A673 (cell line): Measurements from ENCODE around the gene PRRT4. TPM values are rescaled to one million over a fixed set of nuclear protein-coding genes. Genes with fewer than 3 reads are reported as not detected.
A peak's percentile ranks its signal among the peaks of the same experiment; 100 is the strongest.

ENCODE experiments used
- BruUV-seq: library from RNA; stranded (reverse); fragments of 400-500 nt; replicated peaks from 2 replicates; lab custom pipeline; 2021; lab: Mats Ljungman, UMichigan
- CTCF ChIA-PET: fragments of 300-600 bp; sonication (Branson Sonifier 250); formaldehyde crosslinking; loops from one replicate; lab custom pipeline; 2022; ENCODE audit warnings: antibody characterized with exemption; lab: Charles Lee
- POLR2A ChIA-PET: fragments of 300-600 bp; sonication (Branson Sonifier 250); formaldehyde crosslinking; loops from one replicate; lab custom pipeline; 2022; ENCODE audit warnings: antibody characterized with exemption; ENCODE audit not compliant: low non-redundant PET; lab: Charles Lee
- DNase-seq: peaks from one replicate; pipeline ENCODE4 v3.0.0-alpha.2; 2015; ENCODE audit warnings: low spot score
- H3K27ac ChIP-seq: fragments of 200-600 bp; sonication (generic); 2 replicates; pipeline ENCODE4 v1.5.1; 2016; ENCODE audit warnings: mixed run types, low read depth, mild to moderate bottlenecking, mixed read lengths, antibody characterized with exemption, low read length; ENCODE audit not compliant: poor library complexity, severe bottlenecking
- H3K27me3 ChIP-seq: fragments of 200-600 bp; sonication (generic); replicated peaks from 2 replicates; pipeline ENCODE4 v1.6.1; 2017; ENCODE audit warnings: mixed run types, low read depth, mild to moderate bottlenecking, mixed read lengths, antibody characterized with exemption, low read length; ENCODE audit not compliant: insufficient read depth, poor library complexity
- H3K36me3 ChIP-seq: fragments of 200-600 bp; sonication (generic); 2 replicates; pipeline ENCODE4 v1.6.1; 2016; ENCODE audit warnings: mixed run types, mild to moderate bottlenecking, mixed read lengths, antibody characterized with exemption, low read length; ENCODE audit not compliant: insufficient read depth, poor library complexity, severe bottlenecking
- H3K4me1 ChIP-seq: fragments of 200-600 bp; sonication (generic); 2 replicates; pipeline ENCODE4 v1.6.1; 2017; ENCODE audit warnings: mixed run types, mild to moderate bottlenecking, mixed read lengths, antibody characterized with exemption, low read length; ENCODE audit not compliant: insufficient read depth, poor library complexity, severe bottlenecking
- H3K4me3 ChIP-seq: fragments of 200-600 bp; sonication (generic); 2 replicates; pipeline ENCODE4 v1.5.1; 2016; ENCODE audit warnings: low read depth, mixed run types, mild to moderate bottlenecking, mixed read lengths, low read length; ENCODE audit not compliant: poor library complexity, severe bottlenecking
- H3K9me3 ChIP-seq: fragments of 200-600 bp; sonication (generic); 2 replicates; pipeline ENCODE4 v1.6.1; 2016; ENCODE audit warnings: mixed run types, low read depth, mild to moderate bottlenecking, mixed read lengths, antibody characterized with exemption, low read length; ENCODE audit not compliant: poor library complexity, severe bottlenecking
- EZH2 ChIP-seq: fragments of 200-600 bp; sonication (generic); IDR thresholded peaks from 2 replicates; pipeline ENCODE4 v1.6.1; 2017; ENCODE audit warnings: borderline replicate concordance, low read depth, mild to moderate bottlenecking, mixed read lengths, antibody characterized with exemption, low read length; ENCODE audit not compliant: poor library complexity, severe bottlenecking
- intact Hi-C: fragments of 100-400 bp; cut with micrococcal nuclease; formaldehyde crosslinking; loops from one replicate; pipeline ENCODE4 v1.10.0; 2022; ENCODE audit not compliant: unreplicated experiment
- total RNA-seq: library from RNA; stranded (reverse); gene quantifications from 2 replicates; pipeline ENCODE4 v1.2.3, GENCODE V29; 2021
- TF ChIP-seq, protein P1 (sequence below): fragments of 300-800, 200-600 bp; sonication (generic); conservative IDR thresholded peaks from 2 replicates; pipeline ENCODE4 v1.5.1; 2017; ENCODE audit warnings: low read depth, mild to moderate bottlenecking, antibody characterized with exemption, low read length, moderate library complexity, mixed read lengths

Gene PRRT4
- total RNA-seq, 1 experiment from 2014 or later: 42.4 TPM

- Histone ChIP-seq H3K9me3 (no peaks in the 10 kb centered on the region), H3K27ac (no peak overlapping the region), H3K27me3 (no peaks in the 10 kb centered on the region), H3K4me3 (peak overlapping the region; percentile 71), H3K4me1 (peaks cover 10% of the 10 kb centered on the region), H3K36me3 (peaks cover 27% of the 10 kb centered on the region)
- no TSS peak for BruUV-seq
- ChIA-PET CTCF (no interaction called here), POLR2A (no interaction called here)
- TF ChIP-seq, protein P1, sequence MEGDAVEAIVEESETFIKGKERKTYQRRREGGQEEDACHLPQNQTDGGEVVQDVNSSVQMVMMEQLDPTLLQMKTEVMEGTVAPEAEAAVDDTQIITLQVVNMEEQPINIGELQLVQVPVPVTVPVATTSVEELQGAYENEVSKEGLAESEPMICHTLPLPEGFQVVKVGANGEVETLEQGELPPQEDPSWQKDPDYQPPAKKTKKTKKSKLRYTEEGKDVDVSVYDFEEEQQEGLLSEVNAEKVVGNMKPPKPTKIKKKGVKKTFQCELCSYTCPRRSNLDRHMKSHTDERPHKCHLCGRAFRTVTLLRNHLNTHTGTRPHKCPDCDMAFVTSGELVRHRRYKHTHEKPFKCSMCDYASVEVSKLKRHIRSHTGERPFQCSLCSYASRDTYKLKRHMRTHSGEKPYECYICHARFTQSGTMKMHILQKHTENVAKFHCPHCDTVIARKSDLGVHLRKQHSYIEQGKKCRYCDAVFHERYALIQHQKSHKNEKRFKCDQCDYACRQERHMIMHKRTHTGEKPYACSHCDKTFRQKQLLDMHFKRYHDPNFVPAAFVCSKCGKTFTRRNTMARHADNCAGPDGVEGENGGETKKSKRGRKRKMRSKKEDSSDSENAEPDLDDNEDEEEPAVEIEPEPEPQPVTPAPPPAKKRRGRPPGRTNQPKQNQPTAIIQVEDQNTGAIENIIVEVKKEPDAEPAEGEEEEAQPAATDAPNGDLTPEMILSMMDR: no peak
- TF ChIP-seq EZH2: no peak
- DNase-seq: no peak
- intact Hi-C loops: no loop called here
Observed at GRCh38 chr7:128341733-128342132, 19.8 kb downstream of the PRRT4 start.

- Histone ChIP-seq H3K27ac (no peak overlapping the region), H3K9me3 (no peaks in the 10 kb centered on the region), H3K4me1 (no peaks in the 10 kb centered on the region), H3K36me3 (peaks cover 84% of the 10 kb centered on the region), H3K27me3 (no peaks in the 10 kb centered on the region), H3K4me3 (no peak overlapping the region)
- intact Hi-C loops: no loop called here
- no TSS peak for BruUV-seq
- ChIA-PET POLR2A (no interaction called here), CTCF (no interaction called here)
- no peak for TF ChIP-seq EZH2
- TF ChIP-seq, protein P1: no peak
- DNase-seq: no peak
Observed at GRCh38 chr7:128335730-128336129, 25.8 kb downstream of the PRRT4 start.

DNA sequence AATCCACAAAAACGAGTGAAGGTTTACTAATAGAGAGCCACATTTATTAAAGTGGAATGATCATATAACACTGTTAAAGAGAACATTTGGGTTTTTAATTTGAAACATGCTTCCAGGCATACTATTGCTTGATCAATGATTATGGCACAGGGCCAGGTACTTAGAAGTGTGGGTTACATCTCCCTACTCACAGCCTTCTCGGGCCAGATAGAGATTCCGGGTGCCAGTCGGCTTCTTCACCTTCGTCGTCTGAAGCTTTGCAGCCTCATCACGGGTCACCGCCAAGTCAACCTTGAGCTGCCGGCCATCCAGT, 37.2 kb downstream of the PRRT4 start:
- H3K27me3 ChIP-seq: no peaks in the 10 kb centered on the region
- H3K4me1 ChIP-seq: no peaks in the 10 kb centered on the region
- peaks cover 76% of the 10 kb centered on the region for H3K36me3 ChIP-seq
- no TSS peak for BruUV-seq
- POLR2A ChIA-PET: no interaction called here
- H3K27ac ChIP-seq: no peak overlapping the region
- intact Hi-C loops: loop anchor here (10.0 kb wide), 1 partner anchor 620 kb away; no protein-coding TSS in a partner anchor
- TF ChIP-seq, protein P1: no peak
- no peak for TF ChIP-seq EZH2
- H3K4me3 ChIP-seq: no peak overlapping the region
- DNase-seq: no peak
- no peaks in the 10 kb centered on the region for H3K9me3 ChIP-seq
- CTCF ChIA-PET: no interaction called here
